Subcutaneous abdominal adipose tissue (tissue), 5 donors: ENCODE results near the gene JAK3.

ENCODE experiments used
- H3K27ac ChIP-seq: one replicate; pipeline ENCODE4 v1.7.0; 2013; ENCODE audit warnings: low read depth, mild to moderate bottlenecking, inconsistent platforms, low read length, moderate library complexity
- H3K27me3 ChIP-seq, 5 donors: one replicate each; pipeline ENCODE4 v1.7.0; 2013; ENCODE audit warnings: low read length in 5 of 5, inconsistent platforms in 1 of 5; ENCODE audit not compliant: control insufficient read depth in 5 of 5, insufficient read depth in 4 of 5
- H3K36me3 ChIP-seq, 5 donors: one replicate each; pipeline ENCODE4 v1.7.0; 2013; ENCODE audit warnings: low read length in 5 of 5; ENCODE audit not compliant: control insufficient read depth in 5 of 5, insufficient read depth in 5 of 5
- H3K4me1 ChIP-seq, 5 donors: one replicate each; pipeline ENCODE4 v1.7.0; 2013; ENCODE audit warnings: low read length in 5 of 5, mild to moderate bottlenecking in 3 of 5, moderate library complexity in 1 of 5; ENCODE audit not compliant: control insufficient read depth in 5 of 5, insufficient read depth in 5 of 5
- H3K4me3 ChIP-seq, 5 donors: one replicate each; pipeline ENCODE4 v1.7.0; 2013; ENCODE audit warnings: low read length in 5 of 5, low read depth in 1 of 5
- H3K9ac ChIP-seq, 5 donors: one replicate each; pipeline ENCODE4 v1.7.0; 2013; ENCODE audit warnings: low read length in 5 of 5, mild to moderate bottlenecking in 4 of 5, moderate library complexity in 3 of 5
- H3K9me3 ChIP-seq, 5 donors: one replicate each; pipeline ENCODE4 v1.7.0; 2013; ENCODE audit warnings: low read length in 5 of 5; ENCODE audit not compliant: control insufficient read depth in 5 of 5
- donor health status: healthy.
- donor health status: healthy.
- donor health status: healthy.
- donor health status: healthy.
- donor health status: healthy.

Gene JAK3

DNA sequence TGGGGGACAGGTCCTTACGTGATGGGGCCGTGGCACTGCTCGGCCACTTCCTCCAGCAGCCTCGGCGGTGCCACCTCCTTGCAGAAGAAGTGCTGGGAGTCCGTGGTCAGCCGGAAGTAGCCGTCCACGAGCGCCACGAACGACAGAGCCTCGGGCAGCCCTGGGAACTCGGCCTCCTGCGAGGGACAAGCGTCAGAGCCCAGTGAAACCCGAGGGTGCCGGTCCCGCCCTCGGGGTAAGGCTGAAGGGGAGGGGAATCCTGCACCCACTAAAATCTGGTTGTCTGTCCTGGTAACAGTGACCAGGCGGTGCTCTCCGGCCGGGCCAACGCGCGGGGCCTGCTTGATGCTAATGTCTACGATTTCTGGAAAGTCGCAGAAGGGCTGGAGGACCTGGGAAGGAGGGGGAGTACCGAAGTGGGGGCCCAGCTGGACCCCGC, 6.4 kb downstream of the JAK3 start:
- H3K9ac ChIP-seq: peak overlapping the region in 1 of 5 donors; percentile 35
- no peaks in the 10 kb centered on the region for H3K9me3 ChIP-seq
- peak overlapping the region in 1 of 5 donors; percentile 4 for H3K4me3 ChIP-seq
- H3K27ac ChIP-seq: no peak overlapping the region
- peaks cover 4 to 22% (median 6%) of the 10 kb centered on the region in 5 donors for H3K27me3 ChIP-seq
- H3K4me1 ChIP-seq: peaks cover 0 to 16% (median 9%) of the 10 kb centered on the region in 5 donors
- peaks cover 0 to 28% (median 0%) of the 10 kb centered on the region in 5 donors for H3K36me3 ChIP-seq

DNA sequence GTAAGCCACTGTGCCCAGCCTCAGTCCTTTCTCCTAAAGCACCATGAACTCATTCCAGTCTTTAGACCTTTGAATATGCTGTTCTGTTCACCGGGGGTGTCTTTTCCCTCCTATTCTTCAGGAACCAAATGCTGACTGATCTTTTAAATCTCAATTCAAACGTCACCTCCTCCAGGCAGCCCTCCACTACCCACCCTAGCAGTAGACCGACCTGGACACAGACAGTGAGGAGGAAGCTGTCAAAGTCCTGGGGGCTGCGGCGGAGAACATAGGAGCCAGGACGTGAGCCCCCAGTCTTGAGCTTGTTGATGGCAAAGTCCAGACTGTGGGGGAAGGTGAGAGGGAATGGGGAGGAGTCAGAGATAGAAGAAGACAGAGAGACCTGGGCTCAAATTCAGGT, 7.8 kb downstream of the JAK3 start:
- no peaks in the 10 kb centered on the region for H3K9me3 ChIP-seq
- H3K4me1 ChIP-seq: peaks cover 0 to 16% (median 9%) of the 10 kb centered on the region in 5 donors
- peaks cover 4 to 23% (median 6%) of the 10 kb centered on the region in 5 donors for H3K27me3 ChIP-seq
- no peak overlapping the region for H3K9ac ChIP-seq
- H3K27ac ChIP-seq: no peak overlapping the region
- H3K4me3 ChIP-seq: no peak overlapping the region
- peaks cover 0 to 31% (median 0%) of the 10 kb centered on the region in 5 donors for H3K36me3 ChIP-seq

DNA sequence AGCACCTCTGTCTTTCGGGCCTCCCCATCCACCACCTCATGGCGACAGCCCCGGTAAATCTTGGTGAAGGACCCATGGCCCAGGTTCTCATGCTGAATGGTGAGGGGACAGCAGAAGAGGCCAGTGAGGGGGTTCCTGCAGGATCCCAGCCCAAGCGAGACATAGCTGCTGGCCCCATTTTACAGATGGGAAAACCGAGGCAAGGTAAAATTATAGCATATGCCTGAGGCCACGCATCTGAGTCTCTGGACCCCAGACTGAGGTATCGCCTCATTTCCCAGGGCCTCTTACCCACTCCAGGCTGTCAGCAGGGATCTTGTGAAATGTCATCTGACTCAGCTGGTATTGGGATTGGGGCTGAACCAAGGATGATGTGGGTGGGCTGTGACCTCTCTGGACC, 9.8 kb downstream of the JAK3 start:
- Histone ChIP-seq H3K4me3 (no peak overlapping the region), H3K27me3 (peaks cover 4 to 19% (median 6%) of the 10 kb centered on the region in 5 donors), H3K9ac (no peak overlapping the region), H3K27ac (no peak overlapping the region), H3K9me3 (no peaks in the 10 kb centered on the region), H3K4me1 (peaks cover 0 to 14% (median 9%) of the 10 kb centered on the region in 5 donors), H3K36me3 (peaks cover 0 to 32% (median 0%) of the 10 kb centered on the region in 5 donors)

DNA sequence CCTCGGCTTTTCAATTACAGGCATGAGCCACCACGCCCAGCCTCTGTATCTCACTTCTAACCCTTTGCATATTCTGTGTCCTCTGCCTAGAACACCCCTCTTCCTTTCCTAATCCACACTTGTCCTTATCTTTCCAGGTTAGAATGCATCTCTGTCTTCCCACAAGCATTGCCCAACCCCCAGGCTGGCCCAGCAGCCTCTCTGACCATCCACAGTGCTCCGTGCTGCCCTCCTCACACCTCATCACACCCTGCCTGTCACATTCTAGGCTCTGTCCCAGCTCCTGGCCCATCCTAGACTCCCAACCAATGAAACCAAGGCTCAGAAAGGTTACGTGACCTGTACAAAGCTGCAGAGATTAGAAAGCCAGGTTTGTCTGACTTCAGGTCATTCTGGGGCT, 11.3 kb downstream of the JAK3 start:
- peaks cover 3 to 19% (median 5%) of the 10 kb centered on the region in 5 donors for H3K27me3 ChIP-seq
- no peak overlapping the region for H3K27ac ChIP-seq
- no peak overlapping the region for H3K4me3 ChIP-seq
- H3K9me3 ChIP-seq: no peaks in the 10 kb centered on the region
- no peak overlapping the region for H3K9ac ChIP-seq
- H3K36me3 ChIP-seq: peaks cover 0 to 40% (median 0%) of the 10 kb centered on the region in 5 donors
- peaks cover 0 to 5% (median 2%) of the 10 kb centered on the region in 5 donors for H3K4me1 ChIP-seq

DNA sequence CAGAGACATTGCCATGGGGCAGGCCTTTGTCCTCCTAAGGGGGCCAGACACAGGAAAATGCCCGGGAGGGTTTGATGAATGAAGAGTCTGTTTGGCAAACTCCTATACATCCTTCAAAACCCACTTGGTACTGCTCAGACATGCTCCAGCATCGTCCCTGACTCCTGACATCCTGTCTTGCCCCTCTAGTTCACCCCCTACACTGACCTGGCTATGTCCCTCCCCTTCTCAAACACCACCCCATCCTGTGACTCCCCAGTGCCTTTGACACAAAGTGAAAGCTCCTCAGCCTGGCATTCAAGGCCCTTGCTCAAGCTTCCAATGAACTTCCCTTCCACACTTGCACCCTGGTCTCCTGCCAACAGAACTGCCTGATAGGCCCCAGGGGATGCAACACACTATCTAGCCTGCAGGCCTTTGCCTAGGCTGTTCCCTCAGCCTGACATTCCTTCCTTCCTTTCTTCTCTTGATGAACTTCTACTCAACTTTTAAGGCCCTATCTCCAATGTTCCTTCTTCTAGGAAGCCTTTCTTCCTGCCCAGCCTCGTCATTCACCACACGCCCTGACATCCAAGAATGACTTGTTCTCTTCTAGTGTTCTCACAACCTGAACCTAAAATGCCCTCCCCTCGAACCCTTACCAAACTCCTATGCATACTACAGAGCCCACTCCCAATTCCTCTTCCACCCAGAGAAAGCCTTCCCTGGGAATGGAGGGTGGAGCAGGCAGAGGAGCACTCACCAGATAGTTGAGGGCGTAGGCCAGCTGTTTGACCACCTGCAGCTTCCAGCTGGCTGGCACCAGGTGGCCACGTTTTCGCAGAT, 12.4 kb downstream of the JAK3 start:
- H3K9me3 ChIP-seq: no peaks in the 10 kb centered on the region
- peaks cover 0 to 2% (median 0%) of the 10 kb centered on the region in 5 donors for H3K4me1 ChIP-seq
- H3K36me3 ChIP-seq: peaks cover 0 to 37% (median 0%) of the 10 kb centered on the region in 5 donors
- no peak overlapping the region for H3K27ac ChIP-seq
- H3K27me3 ChIP-seq: peaks cover 0 to 19% (median 3%) of the 10 kb centered on the region in 5 donors
- H3K4me3 ChIP-seq: no peak overlapping the region
- H3K9ac ChIP-seq: no peak overlapping the region

DNA sequence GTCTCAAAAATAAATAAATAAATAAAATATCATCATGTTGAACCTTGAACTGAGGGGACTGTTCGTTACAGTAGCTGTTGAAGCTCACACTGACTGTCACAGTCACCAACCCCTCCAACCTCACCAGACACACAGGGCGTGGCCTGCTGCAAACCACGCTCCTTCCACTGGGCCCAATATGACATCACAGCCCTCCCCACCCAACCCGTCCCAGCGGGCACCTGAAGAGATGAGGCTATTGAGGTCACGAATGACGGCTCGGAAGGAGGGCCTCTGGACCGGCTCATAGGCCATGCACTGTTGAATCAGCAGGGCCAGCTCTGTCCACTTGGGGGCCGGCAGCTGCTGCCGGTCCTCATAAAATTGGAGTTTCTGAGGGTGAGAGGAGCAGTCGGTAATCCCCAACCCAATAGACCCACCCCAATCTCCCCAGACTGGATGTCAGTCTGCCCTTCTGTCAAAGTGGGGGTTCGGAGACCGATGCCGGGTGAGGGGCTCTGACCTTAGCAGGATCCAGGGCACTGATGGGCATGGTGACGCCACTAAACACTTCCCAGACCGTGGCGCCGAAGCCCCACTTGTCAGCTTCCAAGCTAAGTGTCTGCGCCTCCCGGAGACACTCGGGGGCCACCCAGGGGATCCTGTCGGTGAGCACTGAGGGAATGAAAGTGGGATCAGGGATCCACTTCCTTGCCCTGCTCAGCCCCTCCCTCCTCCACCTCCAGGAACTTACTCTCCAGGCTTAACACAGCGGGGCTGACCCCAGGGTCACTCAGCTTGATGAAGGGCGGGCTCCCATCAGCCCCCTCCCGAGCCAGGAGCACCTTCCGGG, 13.2 kb downstream of the JAK3 start:
- Histone ChIP-seq H3K27ac (no peak overlapping the region), H3K4me1 (peaks cover 0 to 3% (median 0%) of the 10 kb centered on the region in 5 donors), H3K9me3 (no peaks in the 10 kb centered on the region), H3K27me3 (peaks cover 0 to 24% (median 8%) of the 10 kb centered on the region in 5 donors), H3K4me3 (no peak overlapping the region), H3K9ac (no peak overlapping the region), H3K36me3 (peaks cover 0 to 32% (median 0%) of the 10 kb centered on the region in 5 donors)

DNA sequence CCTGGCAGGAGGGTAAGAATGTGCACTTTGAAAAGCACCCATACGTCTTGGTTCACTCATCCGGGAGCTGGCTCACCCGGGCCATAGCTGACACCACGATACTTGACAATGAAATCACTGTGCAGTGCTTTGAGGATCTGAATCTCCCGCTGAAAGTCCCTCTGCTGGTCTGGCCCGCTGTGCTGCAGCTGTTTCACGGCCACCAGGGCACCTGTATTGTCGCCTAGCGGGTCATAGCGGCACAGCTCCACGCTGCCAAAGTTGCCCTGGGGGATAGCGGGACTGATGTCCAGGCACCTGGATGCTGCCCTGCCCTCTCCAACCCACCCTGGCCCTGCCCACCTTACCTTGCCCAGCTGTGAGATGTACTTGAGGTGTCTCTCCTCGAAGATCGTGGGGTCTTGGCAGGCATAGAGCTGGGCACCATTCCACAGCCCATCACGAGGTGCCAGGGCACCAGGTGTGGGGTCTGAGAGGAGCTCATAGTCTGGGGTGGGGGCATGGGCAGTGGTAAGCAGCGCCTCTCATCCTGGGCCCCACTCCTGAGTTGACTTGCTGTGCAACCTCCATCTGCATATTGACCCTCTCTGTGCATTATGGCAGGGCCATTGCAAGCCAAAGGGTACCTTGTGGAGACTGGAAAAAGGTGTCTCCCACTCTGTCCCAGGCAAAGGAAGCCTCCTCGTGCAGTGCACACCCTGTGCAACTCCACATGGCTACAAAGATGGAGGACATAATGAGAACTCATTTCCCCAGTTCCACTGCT, 15.2 kb downstream of the JAK3 start:
- peaks cover 0 to 3% (median 0%) of the 10 kb centered on the region in 5 donors for H3K4me1 ChIP-seq
- no peak overlapping the region for H3K27ac ChIP-seq
- no peaks in the 10 kb centered on the region for H3K9me3 ChIP-seq
- peaks cover 0 to 21% (median 8%) of the 10 kb centered on the region in 5 donors for H3K27me3 ChIP-seq
- H3K9ac ChIP-seq: no peak overlapping the region
- no peak overlapping the region for H3K4me3 ChIP-seq
- peaks cover 0 to 17% (median 0%) of the 10 kb centered on the region in 5 donors for H3K36me3 ChIP-seq

DNA sequence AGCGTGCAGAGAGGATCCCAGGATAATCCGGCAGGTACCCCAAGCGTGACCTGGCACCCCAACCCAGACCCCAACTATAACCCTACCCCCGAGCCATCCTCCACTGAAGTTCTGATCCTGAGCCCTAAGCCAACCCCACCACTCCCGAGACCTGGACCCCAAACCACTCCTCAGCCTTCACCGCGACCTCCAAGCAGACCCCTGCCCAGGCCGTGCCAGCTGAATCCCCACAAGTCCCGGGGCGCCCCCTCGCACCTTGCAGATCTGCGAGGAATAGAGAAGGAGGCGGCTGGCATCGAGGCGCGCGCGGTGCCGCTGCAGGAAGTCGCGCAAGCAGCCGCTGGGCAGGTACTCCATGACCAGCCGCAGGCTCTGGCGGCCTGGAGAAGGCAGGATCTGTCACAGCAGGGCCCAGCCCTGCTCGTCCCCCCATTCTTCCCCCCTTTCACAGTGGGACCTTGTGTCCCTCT, 16.3 kb downstream of the JAK3 start:
- peaks cover 0 to 21% (median 8%) of the 10 kb centered on the region in 5 donors for H3K27me3 ChIP-seq
- H3K4me3 ChIP-seq: no peak overlapping the region
- H3K27ac ChIP-seq: no peak overlapping the region
- H3K4me1 ChIP-seq: peaks cover 0 to 3% (median 0%) of the 10 kb centered on the region in 5 donors
- H3K36me3 ChIP-seq: peaks cover 0 to 16% (median 0%) of the 10 kb centered on the region in 5 donors
- H3K9ac ChIP-seq: no peak overlapping the region
- no peaks in the 10 kb centered on the region for H3K9me3 ChIP-seq
